ENCODE results near the gene ZNF467. TPM values are rescaled to one million over a fixed set of nuclear protein-coding genes. Genes with fewer than 3 reads are reported as not detected.

ZNF467 gene
- total RNA-seq, 1 experiment from 2014 or later = 18.1 TPM

DNA sequence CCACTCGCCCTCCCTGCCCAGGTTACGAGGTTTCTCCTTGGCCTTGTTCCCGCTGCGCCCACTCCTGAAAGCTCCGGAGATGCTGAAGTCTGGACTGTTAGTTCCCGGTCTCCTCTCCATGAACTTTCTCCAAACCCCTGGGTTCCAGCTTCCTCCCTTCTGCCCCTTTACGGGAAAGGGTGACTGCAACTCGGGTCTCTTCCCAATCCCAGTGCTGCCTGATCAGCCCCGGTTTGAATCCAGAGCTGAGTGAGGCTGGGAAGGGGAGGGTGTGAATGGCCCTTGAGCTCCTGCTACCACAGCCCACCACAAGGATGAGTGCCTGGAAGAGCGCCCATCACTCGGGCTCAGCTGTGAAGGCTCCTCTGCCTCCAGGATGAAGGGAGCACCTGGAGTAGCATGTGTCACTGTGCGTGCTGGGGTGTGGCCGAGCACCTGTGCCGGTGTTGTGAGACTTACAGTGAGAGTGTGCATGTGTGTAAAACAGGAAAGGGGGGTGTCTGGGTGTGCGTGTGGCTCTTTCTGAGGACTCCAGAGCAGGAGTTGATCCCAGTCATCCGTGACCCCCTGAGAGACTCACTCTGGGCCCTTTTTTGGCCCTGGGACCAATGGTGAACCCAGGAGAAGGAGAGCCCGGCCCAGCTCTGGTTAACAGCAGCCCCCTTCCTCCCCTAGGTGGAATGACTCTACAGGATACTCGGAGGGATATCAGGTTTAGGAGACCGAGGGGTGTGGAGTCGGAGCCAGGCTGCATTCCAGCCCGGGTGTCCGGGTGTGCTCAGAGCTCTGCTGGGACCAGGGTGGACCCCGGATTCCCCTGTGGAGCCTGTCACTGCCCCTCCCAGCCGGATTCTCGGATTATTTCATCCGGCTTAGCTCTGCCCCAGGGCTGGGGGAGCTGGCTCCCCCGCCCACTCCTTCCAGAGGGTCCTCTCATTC lies 1.1 kb upstream of the ZNF467 start:
- intact Hi-C loops (cut with micrococcal nuclease; ENCODE audit: unreplicated experiment) = no loop called here
- Histone ChIP-seq H3K4me1 (ENCODE audit: control insufficient read depth, insufficient read depth, low read length) (peaks cover 12% of the 10 kb centered on the region), H3K36me3 (ENCODE audit: control insufficient read depth, insufficient read depth, low read length) (no peaks in the 10 kb centered on the region; the same call in 1 of the 2 replicates), H3K27ac (ENCODE audit: low read length) (no peak overlapping the region), H3K9me3 (ENCODE audit: control insufficient read depth, insufficient read depth, low read depth, low read length) (no peaks in the 10 kb centered on the region), H3K27me3 (ENCODE audit: control insufficient read depth, insufficient read depth, low read length) (no peaks in the 10 kb centered on the region), H3K4me3 (ENCODE audit: low read depth in 2 of 2, low read length in 2 of 2) (peak overlapping the region in 1 of 2 experiments; percentile 20; a peak in 1 of 4 replicates)
- ChIA-PET CTCF (interaction anchor here (0.7 kb wide), 1 partner anchor 16 kb away, joined by 3 read pairs; no protein-coding TSS in a partner anchor), POLR2A (no interaction called here)
- ATAC-seq (no peak), DNase-seq (ENCODE audit: low read depth, low spot score) (no peak)
- in situ Hi-C loops (cut with HindIII; ENCODE audit: low pct_unique_long_range_greater_than_20kb, low sequenced_read_pairs) = no loop called here
- TSS peak; percentile 82 for BruUV-seq (replicated peaks)
- TF ChIP-seq POLR2AphosphoS5 (IDR thresholded peaks at IDR 0.05; ENCODE audit: low read depth, low read length) (no peak), SIN3A (IDR thresholded peaks at IDR 0.05; ENCODE audit: borderline replicate concordance, insufficient read depth, low read depth, low read length) (no peak), TCF7L2 (IDR thresholded peaks at IDR 0.05; ENCODE audit: low read depth, low read length) (no peak)
- TF ChIP-seq, protein P1, sequence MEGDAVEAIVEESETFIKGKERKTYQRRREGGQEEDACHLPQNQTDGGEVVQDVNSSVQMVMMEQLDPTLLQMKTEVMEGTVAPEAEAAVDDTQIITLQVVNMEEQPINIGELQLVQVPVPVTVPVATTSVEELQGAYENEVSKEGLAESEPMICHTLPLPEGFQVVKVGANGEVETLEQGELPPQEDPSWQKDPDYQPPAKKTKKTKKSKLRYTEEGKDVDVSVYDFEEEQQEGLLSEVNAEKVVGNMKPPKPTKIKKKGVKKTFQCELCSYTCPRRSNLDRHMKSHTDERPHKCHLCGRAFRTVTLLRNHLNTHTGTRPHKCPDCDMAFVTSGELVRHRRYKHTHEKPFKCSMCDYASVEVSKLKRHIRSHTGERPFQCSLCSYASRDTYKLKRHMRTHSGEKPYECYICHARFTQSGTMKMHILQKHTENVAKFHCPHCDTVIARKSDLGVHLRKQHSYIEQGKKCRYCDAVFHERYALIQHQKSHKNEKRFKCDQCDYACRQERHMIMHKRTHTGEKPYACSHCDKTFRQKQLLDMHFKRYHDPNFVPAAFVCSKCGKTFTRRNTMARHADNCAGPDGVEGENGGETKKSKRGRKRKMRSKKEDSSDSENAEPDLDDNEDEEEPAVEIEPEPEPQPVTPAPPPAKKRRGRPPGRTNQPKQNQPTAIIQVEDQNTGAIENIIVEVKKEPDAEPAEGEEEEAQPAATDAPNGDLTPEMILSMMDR (IDR thresholded peaks at IDR 0.05) = no peak
- TF ChIP-seq, protein P2, sequence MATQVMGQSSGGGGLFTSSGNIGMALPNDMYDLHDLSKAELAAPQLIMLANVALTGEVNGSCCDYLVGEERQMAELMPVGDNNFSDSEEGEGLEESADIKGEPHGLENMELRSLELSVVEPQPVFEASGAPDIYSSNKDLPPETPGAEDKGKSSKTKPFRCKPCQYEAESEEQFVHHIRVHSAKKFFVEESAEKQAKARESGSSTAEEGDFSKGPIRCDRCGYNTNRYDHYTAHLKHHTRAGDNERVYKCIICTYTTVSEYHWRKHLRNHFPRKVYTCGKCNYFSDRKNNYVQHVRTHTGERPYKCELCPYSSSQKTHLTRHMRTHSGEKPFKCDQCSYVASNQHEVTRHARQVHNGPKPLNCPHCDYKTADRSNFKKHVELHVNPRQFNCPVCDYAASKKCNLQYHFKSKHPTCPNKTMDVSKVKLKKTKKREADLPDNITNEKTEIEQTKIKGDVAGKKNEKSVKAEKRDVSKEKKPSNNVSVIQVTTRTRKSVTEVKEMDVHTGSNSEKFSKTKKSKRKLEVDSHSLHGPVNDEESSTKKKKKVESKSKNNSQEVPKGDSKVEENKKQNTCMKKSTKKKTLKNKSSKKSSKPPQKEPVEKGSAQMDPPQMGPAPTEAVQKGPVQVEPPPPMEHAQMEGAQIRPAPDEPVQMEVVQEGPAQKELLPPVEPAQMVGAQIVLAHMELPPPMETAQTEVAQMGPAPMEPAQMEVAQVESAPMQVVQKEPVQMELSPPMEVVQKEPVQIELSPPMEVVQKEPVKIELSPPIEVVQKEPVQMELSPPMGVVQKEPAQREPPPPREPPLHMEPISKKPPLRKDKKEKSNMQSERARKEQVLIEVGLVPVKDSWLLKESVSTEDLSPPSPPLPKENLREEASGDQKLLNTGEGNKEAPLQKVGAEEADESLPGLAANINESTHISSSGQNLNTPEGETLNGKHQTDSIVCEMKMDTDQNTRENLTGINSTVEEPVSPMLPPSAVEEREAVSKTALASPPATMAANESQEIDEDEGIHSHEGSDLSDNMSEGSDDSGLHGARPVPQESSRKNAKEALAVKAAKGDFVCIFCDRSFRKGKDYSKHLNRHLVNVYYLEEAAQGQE (IDR thresholded peaks at IDR 0.05; ENCODE audit: insufficient read depth in 1 of 2, low read depth in 2 of 2, low read length in 1 of 2) = no peak

DNA sequence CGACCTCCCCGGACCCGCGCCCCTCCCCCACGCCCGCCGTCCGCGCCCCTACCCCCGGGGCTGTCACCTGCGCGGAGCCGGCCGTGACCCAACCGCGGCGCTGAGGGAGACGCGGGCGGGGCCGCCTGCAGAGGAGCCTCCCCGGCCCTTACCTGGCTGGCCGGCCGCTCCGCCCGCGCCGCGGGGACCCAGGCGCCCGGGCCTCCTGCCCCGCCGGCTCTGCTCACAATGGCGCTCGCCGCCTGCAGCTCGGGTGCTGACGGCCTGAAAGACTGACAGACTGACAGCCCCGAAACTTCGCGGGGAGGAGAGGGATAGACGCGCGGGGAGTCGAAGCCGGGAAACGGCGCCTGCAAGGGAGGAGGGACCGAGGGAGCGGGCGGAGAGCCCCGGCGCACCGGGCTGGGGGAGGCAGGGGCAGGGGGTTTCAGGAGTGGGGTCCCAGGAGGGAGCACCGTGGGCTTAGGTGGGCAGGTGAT lies 393 bp downstream of the ZNF467 start:
- ATAC-seq (no peak), DNase-seq (ENCODE audit: low read depth, low spot score) (no peak)
- Histone ChIP-seq H3K36me3 (ENCODE audit: control insufficient read depth, insufficient read depth, low read length) (no peaks in the 10 kb centered on the region; the same call in 1 of the 2 replicates), H3K27me3 (ENCODE audit: control insufficient read depth, insufficient read depth, low read length) (no peaks in the 10 kb centered on the region), H3K9me3 (ENCODE audit: control insufficient read depth, insufficient read depth, low read depth, low read length) (no peaks in the 10 kb centered on the region), H3K4me1 (ENCODE audit: control insufficient read depth, insufficient read depth, low read length) (peaks cover 12% of the 10 kb centered on the region), H3K27ac (ENCODE audit: low read length) (no peak overlapping the region), H3K4me3 (ENCODE audit: low read depth in 2 of 2, low read length in 2 of 2) (peak overlapping the region; percentile 51 to 61)
- BruUV-seq (replicated peaks) = no TSS peak
- ChIA-PET CTCF (no interaction called here), POLR2A (no interaction called here)
- in situ Hi-C loops (cut with HindIII; ENCODE audit: low pct_unique_long_range_greater_than_20kb, low sequenced_read_pairs) = no loop called here
- intact Hi-C loops (cut with micrococcal nuclease; ENCODE audit: unreplicated experiment) = no loop called here
- TF ChIP-seq POLR2AphosphoS5 (IDR thresholded peaks at IDR 0.05; ENCODE audit: low read depth, low read length) (no peak), TCF7L2 (IDR thresholded peaks at IDR 0.05; ENCODE audit: low read depth, low read length) (no peak), SIN3A (IDR thresholded peaks at IDR 0.05; ENCODE audit: borderline replicate concordance, insufficient read depth, low read depth, low read length) (no peak)
- TF ChIP-seq, protein P2 (IDR thresholded peaks at IDR 0.05; ENCODE audit: insufficient read depth in 1 of 2, low read depth in 2 of 2, low read length in 1 of 2) = no peak
- TF ChIP-seq, protein P1 (IDR thresholded peaks at IDR 0.05) = no peak

All from Panc1 (cell line).